ENCODE results near the gene PDSS2. TPM values are rescaled to one million over a fixed set of nuclear protein-coding genes. Genes with fewer than 3 reads are reported as not detected.
A peak's percentile ranks its signal among the peaks of the same experiment; 100 is the strongest.

The PDSS2 gene
- total and polyA plus RNA-seq, 4 donors = 10.5 to 20.9 (median 16.0) TPM

GRCh38 chr6:107217248-107217647, 242.1 kb downstream of the PDSS2 start:
- H3K9ac ChIP-seq (ENCODE audit: low read depth in 1 of 2, low read length in 2 of 2) = no peak overlapping the region

GRCh38 chr6:107216197-107216933, 243.0 kb downstream of the PDSS2 start:
- no peak overlapping the region for H3K9ac ChIP-seq (ENCODE audit: low read depth in 1 of 2, low read length in 2 of 2)
- H3K4me1 ChIP-seq (ENCODE audit: control insufficient read depth in 4 of 4, insufficient read depth in 4 of 4, low read length in 3 of 4) = peaks cover 5 to 23% (median 15%) of the 10 kb centered on the region in 4 donors
- peak overlapping the region; percentile 54 to 69 for H3K27ac ChIP-seq (ENCODE audit: low read depth in 1 of 2, low read length in 2 of 2)
- H3K4me3 ChIP-seq (ENCODE audit: low read depth in 1 of 3, low read length in 3 of 3) = no peak overlapping the region
- no peaks in the 10 kb centered on the region for H3K9me3 ChIP-seq (ENCODE audit: control insufficient read depth in 4 of 4, low read length in 3 of 4)
- no peaks in the 10 kb centered on the region for H3K27me3 ChIP-seq (ENCODE audit: control insufficient read depth in 4 of 4, insufficient read depth in 4 of 4, low read length in 3 of 4)
- no peaks in the 10 kb centered on the region for H3K36me3 ChIP-seq (ENCODE audit: control insufficient read depth in 4 of 4, insufficient read depth in 3 of 4, low read depth in 1 of 4, low read length in 3 of 4)
- no peak for DNase-seq (ENCODE audit: low spot score)
- 78% methylated on average over 8 of the region's 8 CpGs for WGBS
- TF ChIP-seq RAD21 (IDR thresholded peaks at IDR 0.05) (peak; percentile 45 to 50), RXRA (IDR thresholded peaks at IDR 0.05) (peak; percentile 78 to 87), CTCF (IDR thresholded peaks at IDR 0.05; ENCODE audit: low read depth, low read length, missing input control) (no peak), FOXA1 (IDR thresholded peaks at IDR 0.05) (peak; percentile 91), TAF1 (conservative IDR thresholded peaks at IDR 0.05) (no peak), ATF3 (IDR thresholded peaks at IDR 0.05) (no peak), EGR1 (IDR thresholded peaks at IDR 0.05; ENCODE audit: low read depth in 2 of 2) (peak in 1 of 2 donors; percentile 78), FOXA2 (IDR thresholded peaks at IDR 0.05) (peak; percentile 87), YY1 (IDR thresholded peaks at IDR 0.05) (peak; percentile 64), ZBTB33 (IDR thresholded peaks at IDR 0.05) (peak; percentile 61), NR2F2 (IDR thresholded peaks at IDR 0.05) (no peak), SP1 (IDR thresholded peaks at IDR 0.05) (peak; percentile 84)

More at GRCh38 chr6:107217248-107217647, 242.1 kb downstream of the PDSS2 start:
- Histone ChIP-seq H3K27me3 (ENCODE audit: control insufficient read depth in 4 of 4, insufficient read depth in 4 of 4, low read length in 3 of 4) (no peaks in the 10 kb centered on the region), H3K27ac (ENCODE audit: low read depth in 1 of 2, low read length in 2 of 2) (peak overlapping the region; percentile 54 to 69), H3K9me3 (ENCODE audit: control insufficient read depth in 4 of 4, low read length in 3 of 4) (no peaks in the 10 kb centered on the region), H3K4me1 (ENCODE audit: control insufficient read depth in 4 of 4, insufficient read depth in 4 of 4, low read length in 3 of 4) (peaks cover 5 to 29% (median 20%) of the 10 kb centered on the region in 4 donors), H3K4me3 (ENCODE audit: low read depth in 1 of 3, low read length in 3 of 3) (no peak overlapping the region), H3K36me3 (ENCODE audit: control insufficient read depth in 4 of 4, insufficient read depth in 3 of 4, low read depth in 1 of 4, low read length in 3 of 4) (no peaks in the 10 kb centered on the region)
- no peak for TF ChIP-seq HNF4G (IDR thresholded peaks at IDR 0.05)
- no peak for TF ChIP-seq RAD21 (IDR thresholded peaks at IDR 0.05)
- TF ChIP-seq REST (IDR thresholded peaks at IDR 0.05) = no peak
- TF ChIP-seq HNF4A (conservative IDR thresholded peaks at IDR 0.05) = no peak
- no peak for TF ChIP-seq SP1 (IDR thresholded peaks at IDR 0.05)
- no peak for TF ChIP-seq CTCF (IDR thresholded peaks at IDR 0.05; ENCODE audit: low read depth, low read length, missing input control)
- no peak for DNase-seq (ENCODE audit: low spot score)
